Activated naive CD4-positive, alpha-beta T cell treated with Interleukin-2 at 50 U/mL for 16 hours (primary cell): ENCODE data around the gene ST8SIA5.

ENCODE experiments used
- DNase-seq: peaks from one replicate; pipeline ENCODE4 v3.0.0-alpha.2; 2020

Gene ST8SIA5

DNA sequence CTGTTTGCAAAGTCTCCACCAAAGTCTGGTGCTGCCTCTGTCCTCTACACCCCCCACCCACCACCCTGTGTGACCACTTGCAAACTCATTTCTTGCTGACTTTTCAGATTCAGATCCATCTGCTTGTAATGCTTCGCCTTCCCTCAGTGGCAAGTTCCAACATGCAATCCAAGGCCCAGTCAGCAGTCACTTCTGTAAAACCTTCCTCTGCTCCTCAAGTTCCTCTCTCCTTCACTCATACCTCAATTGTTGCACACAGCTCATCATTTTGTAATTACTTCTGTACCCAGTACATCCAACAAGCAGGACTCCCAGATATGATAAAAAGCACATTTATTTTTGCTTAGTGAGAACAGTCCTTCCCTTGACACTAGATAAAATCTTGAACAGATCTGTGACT is 93.3 kb downstream of the ST8SIA5 start:
- DNase-seq, result no peak

DNA sequence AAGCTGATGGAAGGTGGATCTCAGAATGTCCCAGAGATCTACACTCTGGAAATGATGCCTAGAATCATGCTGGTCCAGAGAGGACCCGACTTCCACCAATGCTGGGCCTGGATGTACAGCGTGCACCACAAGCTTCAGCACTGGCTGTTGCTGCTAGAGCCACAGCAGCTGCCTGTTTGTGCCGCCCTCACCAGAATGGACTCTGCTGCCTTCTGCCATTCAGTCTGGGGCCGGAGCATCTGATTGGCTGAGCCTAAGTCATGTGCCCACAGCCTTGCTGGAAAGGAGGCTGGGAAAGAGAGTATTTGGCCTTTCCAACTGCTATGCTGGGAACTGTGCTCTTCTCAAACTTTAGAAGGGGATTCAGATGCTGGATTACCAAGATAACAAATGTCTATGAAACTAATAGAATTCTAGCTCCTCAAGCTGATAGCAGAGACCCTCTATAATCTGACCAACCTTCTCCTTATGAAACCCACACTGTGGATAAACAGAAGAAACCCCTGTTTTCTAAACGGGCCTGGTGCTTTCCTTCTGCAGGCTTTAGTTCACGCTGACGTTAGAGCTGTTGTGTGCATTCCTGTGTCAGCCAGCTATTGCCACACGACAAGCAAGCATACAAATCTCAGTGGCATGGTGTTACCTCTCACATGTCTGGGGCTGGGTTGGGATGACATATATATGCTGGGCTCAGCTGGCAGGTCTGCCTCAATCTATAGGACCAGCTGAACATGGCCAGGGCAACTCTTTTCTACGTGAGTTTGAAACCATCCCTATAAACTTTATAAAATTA is 95.7 kb downstream of the ST8SIA5 start:
- DNase-seq, result no peak

DNA sequence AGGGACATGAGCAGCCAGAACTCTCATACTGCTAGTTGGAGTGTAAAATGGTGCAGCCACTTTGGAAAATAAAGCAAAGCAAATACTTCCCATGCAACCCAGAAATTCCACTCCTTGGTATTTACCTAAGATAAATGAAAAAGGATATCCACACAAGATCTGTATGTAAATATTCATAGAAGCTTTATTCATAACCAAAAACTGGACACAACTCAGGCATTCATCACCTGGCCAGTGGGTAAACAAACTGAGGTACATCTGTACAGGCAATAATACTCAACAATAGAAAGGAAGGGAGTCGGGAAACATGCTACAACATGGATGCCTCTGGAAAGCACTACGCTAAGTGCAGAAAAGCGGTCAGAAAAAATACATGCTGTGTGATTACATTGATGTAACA is 97.4 kb downstream of the ST8SIA5 start:
- no peak for DNase-seq

DNA sequence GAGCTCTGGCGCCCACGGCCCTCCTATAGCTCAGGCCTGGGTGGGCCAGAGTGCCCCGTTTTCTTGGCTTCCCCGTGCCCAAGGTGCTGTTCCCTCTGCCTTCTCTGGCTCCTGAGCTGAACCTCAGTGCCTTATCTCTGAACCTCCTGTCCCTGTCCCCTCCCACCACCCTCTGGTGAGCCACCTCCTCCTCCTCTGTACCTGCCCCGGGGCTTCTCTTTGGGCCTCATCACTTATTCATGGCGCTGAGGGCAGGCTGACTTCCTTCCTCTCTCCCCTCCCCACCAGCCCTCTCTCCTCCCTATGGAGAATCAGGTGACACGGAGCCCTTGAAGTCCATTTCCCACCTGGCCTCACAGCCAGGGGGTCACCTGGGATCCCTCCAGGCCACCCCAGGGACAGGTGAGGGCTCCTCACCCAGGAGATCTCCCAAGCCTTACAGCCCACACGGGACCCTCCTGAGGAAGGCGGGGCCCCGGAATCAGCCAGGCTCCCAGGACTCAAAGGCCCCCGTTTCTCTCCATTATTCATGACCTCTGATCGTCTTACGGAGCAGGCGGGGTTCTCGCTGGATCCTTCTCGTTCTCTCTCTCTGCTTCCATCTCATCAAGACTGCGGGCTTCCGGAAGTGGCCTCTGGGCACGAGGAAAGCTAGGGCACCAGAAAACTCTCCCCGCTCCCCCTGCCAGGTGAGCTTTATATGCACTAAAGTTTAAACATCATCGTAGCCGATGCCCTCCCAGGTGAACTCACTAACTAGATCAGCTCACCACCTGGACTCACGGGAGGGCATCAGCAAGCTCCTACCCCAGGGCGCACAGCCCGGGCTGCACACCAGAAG is 99.5 kb downstream of the ST8SIA5 start, which contains the start of gene LOXHD1:
Gene LOXHD1 (minus strand): TSS at position 106 of the 841 bp plus-strand sequence. CDS start 187 bp downstream, outside the sequence.
- DNase-seq, result no peak

DNA sequence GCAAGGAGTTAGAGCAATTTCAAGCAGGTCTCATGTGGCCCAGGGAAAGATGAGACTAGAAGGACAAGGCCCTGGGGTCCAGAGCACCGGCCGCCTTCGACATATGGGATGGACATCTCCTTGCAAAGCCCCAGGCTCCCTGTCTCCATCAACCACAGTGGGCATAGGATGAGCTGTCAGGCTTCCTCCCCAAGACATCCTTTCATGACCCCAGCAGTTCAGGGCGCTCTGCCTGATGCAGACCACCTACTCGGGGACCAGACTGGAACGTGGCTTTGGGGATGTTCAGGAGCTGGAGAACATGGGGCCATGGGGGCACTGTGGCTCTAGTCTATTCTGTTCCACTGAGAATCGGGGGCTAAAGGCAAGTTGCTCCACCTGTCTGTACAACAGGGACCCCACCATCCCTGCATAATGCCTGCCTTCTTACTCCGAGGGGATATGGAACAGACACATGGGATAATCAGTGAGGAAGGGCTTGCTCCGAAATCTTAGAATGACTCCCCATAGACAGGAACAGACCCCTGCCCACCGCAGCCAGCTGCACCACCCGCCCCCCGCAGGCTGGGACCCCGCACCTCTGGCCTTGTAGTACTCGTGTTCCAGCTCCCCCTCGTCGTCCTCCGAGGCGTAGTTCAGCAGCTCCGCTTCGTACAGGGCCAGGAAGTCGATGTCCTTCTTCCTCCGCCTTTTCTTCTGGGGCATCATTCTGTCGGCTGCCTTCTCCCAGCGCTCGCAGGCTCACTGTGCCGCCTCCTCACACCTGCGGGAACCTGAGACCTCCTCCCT is 100.3 kb downstream of the ST8SIA5 start:
- no peak for DNase-seq

DNA sequence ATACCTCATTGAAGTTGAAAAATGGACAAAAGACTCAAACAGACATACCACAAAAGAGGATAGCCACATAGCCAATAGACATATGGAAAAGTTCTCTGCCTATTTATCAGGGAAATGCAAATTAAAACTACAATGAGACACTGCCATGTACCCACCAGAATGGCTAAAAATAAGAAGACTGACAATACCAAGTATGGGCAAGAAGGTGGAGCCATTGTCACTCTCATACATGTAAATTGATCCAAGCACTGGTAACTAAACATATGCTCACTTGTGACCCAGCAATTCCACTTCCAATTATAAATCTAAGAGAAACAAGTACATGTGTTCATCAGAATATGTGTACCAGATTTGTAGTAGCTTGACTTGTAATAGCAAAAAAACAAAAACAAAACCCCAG is 104.5 kb downstream of the ST8SIA5 start:
- DNase-seq, result no peak

DNA sequence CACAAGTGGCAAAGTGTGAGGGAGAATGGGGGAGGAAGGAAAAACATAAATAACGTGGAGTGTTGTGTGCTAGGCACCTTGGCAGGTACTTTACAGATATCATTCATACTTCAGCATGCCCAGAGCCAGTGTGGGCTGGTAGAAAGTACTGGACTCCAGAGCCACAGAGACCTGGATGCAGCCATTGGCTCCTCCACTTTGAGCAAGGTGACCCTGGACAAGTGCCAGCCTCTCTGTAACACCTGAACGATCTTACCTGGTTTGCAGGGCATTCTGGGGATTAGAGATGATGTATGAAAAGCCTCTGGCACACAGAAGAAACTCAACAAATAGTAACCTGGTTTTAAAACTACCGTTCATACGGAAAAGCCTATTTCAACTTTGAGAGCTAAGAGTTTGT is 106.2 kb downstream of the ST8SIA5 start:
- no peak for DNase-seq

DNA sequence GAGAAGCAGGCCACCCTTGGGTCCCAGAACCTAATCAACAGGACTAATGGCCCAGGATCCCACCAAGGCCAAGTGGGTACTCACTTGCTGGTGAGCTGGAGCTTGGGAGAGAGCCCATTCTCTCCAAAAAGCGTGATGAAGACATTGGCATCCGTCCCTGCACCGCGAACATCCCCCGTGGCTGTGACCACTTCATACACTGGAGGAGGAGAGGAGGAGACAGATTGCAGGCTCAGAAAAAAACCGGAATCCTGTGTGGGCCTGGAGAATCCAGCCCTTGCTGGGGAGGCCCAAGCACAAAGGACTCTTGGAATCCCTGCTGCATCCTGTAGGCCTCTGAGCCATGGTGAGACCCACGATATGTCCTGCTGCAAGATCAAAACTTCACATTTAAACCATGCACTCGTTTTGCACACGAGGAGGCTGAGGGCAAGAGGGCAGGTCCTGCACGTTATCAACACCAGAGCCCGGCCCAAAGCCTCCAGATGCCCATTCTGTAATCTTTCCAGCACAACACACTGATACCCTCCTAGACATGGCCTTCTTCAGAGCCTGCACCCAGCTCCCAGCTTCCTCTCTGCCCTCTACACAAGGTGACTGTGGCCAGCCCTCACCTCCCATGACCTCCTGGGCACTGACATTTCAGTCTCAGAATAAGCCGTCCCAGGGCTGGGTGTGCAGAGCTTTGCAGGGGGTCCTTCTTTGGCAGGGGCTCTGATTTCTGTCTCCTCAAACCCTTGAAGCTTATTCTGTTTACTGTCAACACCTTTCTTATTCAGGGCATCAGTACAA is 107.6 kb downstream of the ST8SIA5 start:
- no peak for DNase-seq

DNA sequence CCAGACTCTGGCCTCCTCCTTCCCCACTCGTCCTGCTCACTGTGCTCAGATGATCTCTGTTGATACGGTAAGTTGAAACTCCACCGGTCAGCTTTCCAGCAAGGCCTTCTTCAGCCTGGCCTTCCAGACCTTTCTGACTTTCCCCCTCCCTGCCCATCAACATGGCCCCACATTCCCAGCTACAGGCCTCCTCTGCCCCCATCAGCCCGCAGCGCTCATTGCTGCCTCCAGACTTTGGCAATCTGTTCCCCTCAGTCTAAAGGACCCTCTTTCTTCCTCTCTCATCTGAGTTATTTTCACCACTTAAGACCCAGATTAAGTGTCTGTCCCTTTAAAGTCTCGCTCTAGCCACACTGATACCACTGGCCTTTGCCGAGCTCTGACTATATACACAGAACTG is 110.4 kb downstream of the ST8SIA5 start:
- no peak for DNase-seq

DNA sequence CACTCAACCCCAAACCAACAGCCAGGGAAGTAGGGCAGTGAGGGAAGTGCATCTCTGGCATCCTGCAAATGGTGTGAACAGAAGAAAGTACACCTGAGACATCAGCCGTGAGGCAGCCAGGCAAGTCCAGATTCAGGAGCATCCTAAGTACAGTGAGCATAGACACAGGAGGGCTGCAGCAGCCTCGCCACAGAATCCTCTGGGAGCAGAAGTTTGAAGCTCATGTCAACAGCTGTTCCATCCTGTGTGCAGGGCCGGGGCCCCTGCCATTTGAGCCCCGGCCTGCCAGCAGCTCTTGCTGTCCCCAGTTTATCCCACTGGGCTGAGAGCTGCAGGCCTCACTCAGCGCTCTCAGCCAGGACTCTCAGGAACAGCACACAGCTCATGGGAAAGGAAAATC is 114.3 kb downstream of the ST8SIA5 start:
- DNase-seq, result no peak

DNA sequence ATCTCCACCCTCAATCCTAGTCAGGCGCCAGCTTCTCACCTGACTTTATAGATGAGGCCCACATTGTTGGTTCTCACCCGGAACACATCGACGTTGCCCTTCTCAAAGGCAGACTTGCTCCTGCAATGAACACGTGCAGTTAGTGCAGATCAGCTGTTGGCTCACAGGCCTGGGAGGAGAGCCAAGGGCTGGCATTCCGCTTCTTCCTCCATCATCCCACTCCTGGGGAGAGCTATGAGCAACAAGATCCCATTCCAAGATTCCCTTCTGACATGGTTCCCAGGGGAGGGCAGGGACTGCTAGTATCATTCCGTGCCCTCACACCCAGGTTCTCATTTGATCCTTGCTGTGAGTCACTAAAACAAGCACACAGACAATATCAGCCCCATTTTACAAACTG is 114.9 kb downstream of the ST8SIA5 start:
- no peak for DNase-seq

DNA sequence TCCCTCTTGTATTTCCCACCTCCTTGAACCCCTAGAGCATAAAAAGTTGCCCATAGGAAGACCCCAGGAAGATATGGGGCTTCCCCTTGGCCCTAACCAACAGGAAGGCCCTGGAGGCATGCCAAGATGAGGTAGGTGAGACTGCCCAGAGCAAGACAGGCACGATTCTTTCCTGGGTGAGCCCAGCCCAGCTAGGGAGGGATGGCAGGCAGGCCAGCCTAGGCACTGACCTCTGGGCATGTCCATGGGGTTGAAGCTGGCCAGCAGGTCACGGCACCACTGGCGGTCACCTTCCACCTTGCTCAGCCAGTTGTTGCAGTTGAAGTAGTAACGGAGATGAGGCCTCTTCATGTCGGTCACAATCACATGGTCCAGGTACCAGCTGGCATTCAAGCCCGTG is 117.5 kb downstream of the ST8SIA5 start:
- DNase-seq, result no peak

DNA sequence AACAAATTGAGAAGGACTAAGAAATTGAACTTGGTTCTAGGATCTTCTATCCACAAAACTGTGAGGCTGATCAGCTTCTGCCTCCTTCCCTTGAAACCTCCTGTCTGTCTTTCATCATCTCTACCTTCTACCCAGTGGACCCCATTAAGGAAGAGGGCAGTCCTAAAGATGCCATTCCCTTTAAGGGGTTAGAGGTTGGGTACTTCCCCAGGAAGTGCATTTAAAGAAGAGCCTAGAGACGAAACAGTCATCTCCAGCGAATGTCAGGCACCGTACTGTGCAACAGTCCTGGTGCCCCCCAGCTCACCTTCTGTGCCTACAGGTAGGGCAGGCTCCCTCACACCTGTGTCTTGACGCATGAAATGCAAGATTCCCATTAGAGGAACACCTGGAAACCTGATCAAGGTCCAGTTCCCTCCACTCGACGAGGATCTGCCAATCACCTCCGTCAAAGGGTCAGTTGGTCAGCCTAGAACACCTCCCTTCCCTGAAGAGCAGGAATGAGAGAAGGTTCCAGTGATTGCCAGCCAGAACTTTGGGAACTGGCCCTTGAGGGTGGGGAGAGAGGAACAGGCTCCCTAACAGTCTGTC is 120.7 kb downstream of the ST8SIA5 start:
- DNase-seq, result no peak

DNA sequence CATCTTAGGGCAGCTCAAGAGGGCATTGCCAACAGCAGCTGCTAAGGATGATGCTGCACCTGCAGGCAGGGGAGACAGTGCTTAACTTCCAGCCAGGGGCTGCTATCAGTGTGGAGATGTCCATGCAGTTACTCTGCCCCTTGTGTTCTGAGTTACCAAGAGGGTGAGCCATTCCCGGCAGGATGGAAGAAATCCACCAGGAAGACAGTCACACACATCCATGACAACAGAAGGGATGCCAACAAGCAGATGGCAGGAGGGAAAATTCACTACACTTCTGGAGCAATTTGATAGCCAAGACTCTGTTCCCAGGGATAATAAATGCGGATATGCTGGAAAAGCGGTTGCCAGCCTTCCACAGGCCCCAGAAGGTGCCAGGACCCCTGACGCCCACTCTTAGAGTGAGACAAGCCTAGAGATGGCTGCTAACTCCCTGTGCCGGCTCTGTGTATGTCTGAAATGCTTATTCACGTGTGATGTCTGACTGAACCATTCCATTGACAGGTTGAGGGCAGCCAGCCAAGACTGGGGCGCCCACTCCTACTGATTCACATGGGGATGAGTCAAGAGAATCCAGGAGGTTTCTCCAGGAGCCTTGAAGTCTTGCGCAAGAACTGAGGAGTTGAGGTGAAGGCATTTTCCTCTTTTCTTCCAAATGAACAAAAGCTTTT is 124.3 kb downstream of the ST8SIA5 start:
- DNase-seq, result no peak

DNA sequence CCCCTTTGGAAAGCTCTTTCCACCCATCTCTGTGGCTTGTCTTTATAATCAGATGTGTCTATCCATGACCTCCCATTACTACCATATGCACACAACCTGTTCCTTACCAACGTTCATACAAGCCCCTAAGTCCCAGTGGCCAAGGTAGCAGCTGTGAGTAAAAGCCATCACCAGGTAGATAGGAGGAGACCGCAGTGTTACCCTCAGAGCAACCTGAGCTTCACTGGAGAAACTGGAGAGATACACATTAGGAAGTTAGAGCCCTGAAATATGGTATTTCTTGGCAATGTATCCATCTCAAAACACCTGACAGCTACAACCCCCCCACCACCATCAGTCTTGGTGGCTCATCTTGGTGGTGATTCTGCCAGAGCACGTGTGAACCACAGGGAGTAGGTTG is 125.9 kb downstream of the ST8SIA5 start:
- DNase-seq, result no peak

DNA sequence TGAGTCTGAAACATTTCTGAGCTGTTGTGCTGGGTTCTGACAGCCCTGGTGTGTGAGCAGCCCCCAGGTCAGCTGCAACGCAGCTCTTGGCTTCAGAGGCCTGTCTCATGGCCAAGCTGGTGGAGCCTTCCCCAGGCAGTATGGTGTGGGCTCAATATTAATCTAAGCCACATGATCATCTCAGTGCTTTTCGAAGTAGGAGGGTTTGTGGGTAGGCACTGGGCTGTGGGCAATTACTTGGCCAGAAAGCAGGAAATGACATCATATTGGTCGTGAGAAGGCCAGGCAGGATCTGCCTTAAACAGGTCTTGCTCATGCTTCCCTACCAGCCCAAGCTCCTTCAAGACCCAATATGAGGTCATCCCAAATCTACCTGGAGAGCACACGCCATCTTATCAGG is 126.7 kb downstream of the ST8SIA5 start:
- DNase-seq, result no peak

DNA sequence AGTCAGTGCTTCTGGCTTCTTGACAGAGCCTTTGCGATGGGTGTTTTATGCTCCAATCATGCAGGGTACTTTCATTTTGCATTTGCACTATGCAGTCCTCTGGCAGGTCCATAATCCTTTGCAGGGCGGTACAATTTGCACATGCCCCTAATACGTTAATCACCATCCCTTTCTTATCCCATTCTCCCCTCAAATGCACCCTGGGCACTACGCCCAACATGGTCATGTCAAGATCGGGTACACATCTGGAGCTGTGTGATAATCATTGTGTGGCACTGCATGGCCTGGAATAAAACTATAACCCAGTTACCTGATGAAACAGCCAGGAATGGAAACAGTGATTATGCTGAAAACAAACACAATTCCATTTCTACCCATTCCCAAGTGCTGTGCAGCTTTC is 127.5 kb downstream of the ST8SIA5 start:
- no peak for DNase-seq

DNA sequence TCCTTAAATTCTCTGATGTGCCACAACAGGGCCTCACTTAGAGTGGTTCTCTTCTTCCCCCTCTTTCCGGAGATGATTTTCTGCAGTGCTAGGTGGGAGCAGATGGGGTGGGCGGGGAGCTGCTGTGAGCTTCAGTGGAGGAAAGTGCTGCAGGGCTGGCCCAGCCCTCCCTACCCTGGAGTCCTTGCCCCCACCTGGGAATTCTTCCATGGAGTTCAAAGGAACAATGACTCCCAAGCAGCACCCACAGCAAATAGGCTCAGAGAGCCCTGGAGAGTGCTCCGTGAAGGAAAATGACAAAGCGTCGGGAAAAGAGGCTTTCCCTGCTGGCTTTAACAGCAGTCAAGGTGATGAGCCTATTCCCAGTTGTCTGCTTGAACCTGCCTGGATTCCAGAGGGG is 128.6 kb downstream of the ST8SIA5 start:
- no peak for DNase-seq

DNA sequence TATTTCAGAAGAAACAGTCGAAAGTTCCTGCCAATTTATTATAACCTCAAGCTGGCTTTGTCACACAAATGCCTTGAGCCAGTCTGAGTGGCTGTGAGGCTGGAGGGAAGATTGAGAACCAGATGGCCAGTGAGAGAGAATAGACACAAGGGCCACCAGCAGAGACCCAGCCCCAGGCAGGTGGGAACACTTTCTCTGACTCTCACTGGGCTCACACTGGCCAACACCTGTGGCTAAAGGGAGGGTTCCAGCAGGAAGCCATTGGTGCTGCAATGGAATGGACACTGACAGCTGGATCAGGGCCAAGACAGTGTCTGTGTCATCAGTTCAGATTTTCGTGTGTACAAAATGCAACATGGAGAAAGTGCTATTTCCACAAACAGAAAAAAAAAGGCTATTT is 129.7 kb downstream of the ST8SIA5 start:
- DNase-seq, result no peak

DNA sequence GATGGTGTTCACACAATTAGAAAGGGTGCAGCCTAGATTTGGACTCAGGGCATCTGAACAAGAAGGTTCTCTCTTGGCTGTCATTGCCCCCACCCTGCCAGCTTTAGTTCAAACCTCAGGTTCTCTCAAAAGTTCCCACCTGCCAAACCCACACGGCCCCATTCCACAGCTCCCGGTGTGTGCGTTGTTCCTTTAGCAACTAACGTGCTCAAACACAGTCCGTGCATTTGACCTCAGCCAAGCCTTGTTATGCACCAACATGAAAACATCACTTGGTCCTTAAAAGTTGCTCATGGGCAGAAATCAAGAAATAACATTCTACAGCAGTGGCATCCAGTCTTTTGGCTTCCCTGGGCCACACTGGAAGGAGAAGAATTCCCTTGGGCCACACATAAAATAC is 131.8 kb downstream of the ST8SIA5 start:
- DNase-seq, result no peak

DNA sequence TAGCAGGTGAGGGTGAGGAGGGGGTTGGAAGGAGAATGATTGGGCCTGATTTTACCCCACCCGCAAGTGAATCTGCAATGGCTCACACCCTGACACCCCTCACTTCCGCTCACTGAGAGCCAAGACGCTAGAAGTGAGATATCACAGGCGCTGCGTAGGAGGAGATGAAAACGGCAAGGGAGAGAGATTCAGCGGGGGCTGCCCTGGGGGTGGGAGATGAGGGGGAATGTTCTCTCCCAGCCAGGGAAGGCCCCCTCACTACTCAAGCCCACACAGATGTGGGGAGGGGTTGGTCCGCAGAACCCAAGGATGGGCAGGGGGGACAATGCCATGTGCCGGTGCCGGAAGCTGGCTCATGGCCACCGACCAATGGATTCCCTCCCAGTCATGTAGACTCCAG is 132.7 kb downstream of the ST8SIA5 start:
- peak; percentile 3 for DNase-seq

DNA sequence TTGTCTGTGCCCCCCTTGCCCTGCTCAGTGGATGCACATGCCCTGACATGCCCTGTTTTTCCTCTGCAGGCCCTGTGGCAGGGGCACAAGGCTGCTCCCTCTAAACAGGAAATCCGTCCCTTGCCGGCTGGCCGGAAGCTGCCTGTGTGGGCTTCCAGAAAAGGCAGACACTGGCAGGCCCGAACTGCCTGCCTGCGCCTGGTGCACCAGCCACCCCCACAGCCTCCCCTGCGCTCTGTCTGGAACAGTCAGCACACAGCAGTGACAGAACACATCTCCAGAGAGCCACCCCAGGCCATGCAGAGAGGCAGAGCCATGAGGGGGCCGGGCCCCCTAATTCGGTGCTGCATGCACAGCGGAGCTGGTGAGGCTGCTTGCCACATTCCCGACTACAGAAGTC is 133.3 kb downstream of the ST8SIA5 start:
- peak; percentile 9 for DNase-seq
